ENCODE results near the gene RAB7B. TPM values are rescaled to one million over a fixed set of nuclear protein-coding genes. Genes with fewer than 3 reads are reported as not detected.

Gene RAB7B
- total and polyA plus RNA-seq, 9 of the 15 experiments (the other 6 are each of a cell fraction or from before 2014, with no cell fraction given) = 0.03 to 0.29 (median 0.07) TPM; not detected in 4

DNA sequence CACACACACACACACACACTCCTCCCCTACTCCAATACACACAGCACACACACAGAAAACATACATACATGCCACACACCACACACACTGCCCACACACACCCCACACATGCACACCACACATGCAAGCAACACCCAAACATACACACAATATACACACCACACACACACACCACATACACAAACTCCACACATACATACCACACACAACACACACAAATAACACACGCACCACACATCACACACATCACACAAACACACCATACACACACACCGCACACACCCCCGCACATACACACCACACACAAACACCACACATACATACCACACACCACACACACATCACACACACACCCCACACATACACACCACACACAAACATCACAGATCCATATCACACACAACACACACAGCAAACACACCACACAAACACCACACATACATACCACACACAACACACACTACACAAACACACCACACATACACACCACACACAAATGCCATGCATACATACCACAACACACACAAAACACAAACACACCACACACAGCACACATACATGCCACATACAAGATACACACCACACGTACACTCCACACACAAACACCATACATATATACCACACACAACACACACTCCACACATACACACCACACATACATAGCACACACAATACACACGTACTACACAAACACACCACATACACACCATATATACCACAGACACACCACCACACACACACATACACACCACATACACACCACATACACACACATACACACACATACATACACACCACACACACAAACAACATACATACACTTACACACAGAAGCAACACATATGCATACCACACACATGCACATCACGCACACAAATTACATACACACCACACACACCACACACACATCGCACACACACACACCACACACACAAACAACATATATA is 932 bp upstream of the RAB7B start (continued):
- no peak for TF ChIP-seq GTF2E2 (tag; IDR thresholded peaks at IDR 0.05)
- TF ChIP-seq, protein P1, sequence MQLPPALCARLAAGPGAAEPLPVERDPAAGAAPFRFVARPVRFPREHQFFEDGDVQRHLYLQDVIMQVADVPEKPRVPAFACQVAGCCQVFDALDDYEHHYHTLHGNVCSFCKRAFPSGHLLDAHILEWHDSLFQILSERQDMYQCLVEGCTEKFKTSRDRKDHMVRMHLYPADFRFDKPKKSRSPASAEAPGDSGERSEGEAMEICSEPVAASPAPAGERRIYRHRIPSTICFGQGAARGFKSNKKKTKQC (CRISPR knock-in tag; IDR thresholded peaks at IDR 0.05) = 0 out of 2 replicates have a peak, but pooled peaks have one; percentile 32
- TF ChIP-seq KHSRP (IDR thresholded peaks at IDR 0.05) = no peak
- no peak for TF ChIP-seq MCM3 (IDR thresholded peaks at IDR 0.05)
- TF ChIP-seq GTF2F1 (IDR thresholded peaks at IDR 0.05; ENCODE audit: low read depth, low read length) = no peak
- TF ChIP-seq ZNF197 (CRISPR knock-in tag; IDR thresholded peaks at IDR 0.05; ENCODE audit: low read depth) = no peak
- no peak for TF ChIP-seq NFIX (CRISPR knock-in tag; IDR thresholded peaks at IDR 0.05; ENCODE audit: low read depth)

DNA sequence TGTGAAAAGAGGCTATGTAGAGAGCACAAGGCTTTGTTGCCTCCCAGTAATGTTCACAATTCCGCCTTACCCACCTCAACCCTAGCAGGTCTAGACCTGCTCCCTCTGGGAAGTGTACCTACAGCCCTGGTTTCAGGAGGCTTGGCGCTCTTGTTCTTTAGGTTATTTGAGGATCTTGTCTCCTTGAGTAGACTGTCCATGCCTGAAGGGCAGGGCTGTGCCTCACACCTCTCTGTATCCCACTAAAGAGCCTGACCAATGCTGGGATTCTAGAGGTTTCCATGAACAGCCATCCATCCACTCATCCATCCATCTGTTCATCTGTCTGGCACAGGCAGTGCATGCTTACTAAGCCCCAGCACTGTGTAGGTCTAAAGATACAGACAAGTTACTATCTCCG is 1.0 kb downstream of the RAB7B start:
- Histone ChIP-seq H3K9me3 (replicated peaks; ENCODE audit: control insufficient read depth, insufficient read depth, low read depth, low read length) (no peaks in the 10 kb centered on the region), H3K9ac (ENCODE audit: insufficient read depth in 1 of 2, low read depth in 2 of 2, low read length in 2 of 2) (no peak overlapping the region), H3K36me3 (ENCODE audit: control insufficient read depth, insufficient read depth, low read length) (no peaks in the 10 kb centered on the region), H3K4me1 (replicated peaks in 1 of 2; ENCODE audit: control insufficient read depth in 2 of 2, insufficient read depth in 2 of 2, low read length in 2 of 2) (peaks cover 8 to 16% of the 10 kb centered on the region in 2 experiments), H3K79me2 (ENCODE audit: control insufficient read depth, insufficient read depth, low read length) (no peaks in the 10 kb centered on the region), H4K20me1 (replicated peaks; ENCODE audit: control insufficient read depth, insufficient read depth, low read length) (no peaks in the 10 kb centered on the region; the same call in 1 of the 2 replicates), H2AFZ (ENCODE audit: low read depth, low read length) (no peak overlapping the region), H3K27me3 (ENCODE audit: control insufficient read depth in 2 of 2, insufficient read depth in 2 of 2, low read length in 2 of 2) (peaks cover 15 to 65% of the 10 kb centered on the region in 2 experiments; a peak in 4 of 5 replicates), H3K4me2 (ENCODE audit: insufficient read depth, low read length) (no peak overlapping the region), H3K27ac (ENCODE audit: extremely low read depth, low read depth, low read length) (no peak overlapping the region), H3K9me1 (ENCODE audit: control insufficient read depth, insufficient read depth, low read length) (no peaks in the 10 kb centered on the region), H3K4me3 (no peak overlapping the region)
- no peak for TF ChIP-seq HMG20A (CRISPR knock-in tag; conservative IDR thresholded peaks at IDR 0.05)
- TF ChIP-seq RCOR1 (IDR thresholded peaks at IDR 0.05; ENCODE audit: borderline replicate concordance in 1 of 2, low read depth in 2 of 2, low read length in 2 of 2) = no peak
- TF ChIP-seq ATF1 (CRISPR knock-in tag; IDR thresholded peaks at IDR 0.05) = no peak
- TF ChIP-seq ATF1 (tag; IDR thresholded peaks at IDR 0.05) = no peak
- TF ChIP-seq KLF6 (CRISPR knock-in tag; IDR thresholded peaks at IDR 0.05; ENCODE audit: borderline replicate concordance) = no peak
- TF ChIP-seq, protein P2, sequence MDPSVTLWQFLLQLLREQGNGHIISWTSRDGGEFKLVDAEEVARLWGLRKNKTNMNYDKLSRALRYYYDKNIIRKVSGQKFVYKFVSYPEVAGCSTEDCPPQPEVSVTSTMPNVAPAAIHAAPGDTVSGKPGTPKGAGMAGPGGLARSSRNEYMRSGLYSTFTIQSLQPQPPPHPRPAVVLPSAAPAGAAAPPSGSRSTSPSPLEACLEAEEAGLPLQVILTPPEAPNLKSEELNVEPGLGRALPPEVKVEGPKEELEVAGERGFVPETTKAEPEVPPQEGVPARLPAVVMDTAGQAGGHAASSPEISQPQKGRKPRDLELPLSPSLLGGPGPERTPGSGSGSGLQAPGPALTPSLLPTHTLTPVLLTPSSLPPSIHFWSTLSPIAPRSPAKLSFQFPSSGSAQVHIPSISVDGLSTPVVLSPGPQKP (CRISPR knock-in tag; IDR thresholded peaks at IDR 0.05) = no peak
- TF ChIP-seq, protein P3, sequence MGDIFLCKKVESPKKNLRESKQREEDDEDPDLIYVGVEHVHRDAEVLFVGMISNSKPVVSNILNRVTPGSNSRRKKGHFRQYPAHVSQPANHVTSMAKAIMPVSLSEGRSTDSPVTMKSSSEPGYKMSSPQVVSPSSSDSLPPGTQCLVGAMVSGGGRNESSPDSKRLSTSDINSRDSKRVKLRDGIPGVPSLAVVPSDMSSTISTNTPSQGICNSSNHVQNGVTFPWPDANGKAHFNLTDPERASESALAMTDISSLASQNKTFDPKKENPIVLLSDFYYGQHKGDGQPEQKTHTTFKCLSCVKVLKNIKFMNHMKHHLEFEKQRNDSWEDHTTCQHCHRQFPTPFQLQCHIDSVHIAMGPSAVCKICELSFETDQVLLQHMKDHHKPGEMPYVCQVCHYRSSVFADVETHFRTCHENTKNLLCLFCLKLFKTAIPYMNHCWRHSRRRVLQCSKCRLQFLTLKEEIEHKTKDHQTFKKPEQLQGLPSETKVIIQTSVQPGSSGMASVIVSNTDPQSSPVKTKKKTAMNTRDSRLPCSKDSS (IDR thresholded peaks at IDR 0.05; ENCODE audit: low read depth, partially characterized antibody) = no peak
- no peak for TF ChIP-seq CSDE1 (IDR thresholded peaks at IDR 0.05)
- ChIA-PET CTCF (ENCODE audit: low intra/inter-chr PET ratio) (no interaction called here), POLR2A (no interaction called here)
- FAIRE-seq (no peak), ATAC-seq (no peak), DNase-seq (ENCODE audit: extremely low read depth in 1 of 4, low spot score in 3 of 4) (no peak)
- BruUV-seq (replicated peaks) = no TSS peak
- in situ Hi-C loops (cut with MboI) (no loop called here), intact Hi-C loops (cut with micrococcal nuclease) (no loop called here)
- WGBS (ENCODE audit: insufficient coverage, low coverage, missing lambda C conversion rate) = 7% methylated on average over 3 of the region's 3 CpGs
